ENCODE measurements around the gene FKTN.

Gene FKTN

DNA sequence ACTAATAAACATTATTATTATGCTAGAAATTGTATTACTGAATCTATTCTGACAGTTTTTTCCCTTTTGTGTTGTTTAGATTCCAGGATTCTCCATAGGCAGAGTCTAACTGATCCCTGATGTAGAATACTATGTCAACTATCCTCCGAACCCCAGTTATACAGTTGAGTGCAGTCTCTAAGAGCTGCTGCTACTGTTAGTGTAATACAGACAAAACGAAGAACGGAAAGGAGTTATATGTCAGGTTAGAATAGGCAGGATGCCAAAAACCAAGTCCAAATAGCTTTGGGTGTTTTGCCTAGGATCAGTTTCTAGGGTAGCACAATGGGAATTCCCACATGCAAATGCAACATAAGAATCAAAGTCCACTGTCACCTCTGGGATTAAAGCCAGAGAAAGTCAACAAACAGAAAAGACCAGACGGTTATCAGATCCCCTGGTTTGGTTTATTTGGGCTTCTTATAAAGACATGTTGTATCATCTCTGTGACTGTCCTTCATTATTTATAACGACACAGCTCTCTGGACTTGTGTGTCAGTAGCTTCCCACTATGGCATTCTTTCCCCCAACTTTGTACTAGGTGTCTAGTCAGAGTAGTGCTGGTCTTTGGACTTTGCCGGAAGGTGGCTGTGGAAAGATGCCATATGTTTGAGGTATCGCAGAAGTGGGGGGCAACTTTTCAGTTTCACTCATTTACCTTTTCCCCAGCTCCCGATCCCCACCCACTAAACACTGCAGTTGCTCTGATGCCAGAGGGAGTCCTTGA lies 121.5 kb downstream of the FKTN start:
- DNase-seq: no peak

DNA sequence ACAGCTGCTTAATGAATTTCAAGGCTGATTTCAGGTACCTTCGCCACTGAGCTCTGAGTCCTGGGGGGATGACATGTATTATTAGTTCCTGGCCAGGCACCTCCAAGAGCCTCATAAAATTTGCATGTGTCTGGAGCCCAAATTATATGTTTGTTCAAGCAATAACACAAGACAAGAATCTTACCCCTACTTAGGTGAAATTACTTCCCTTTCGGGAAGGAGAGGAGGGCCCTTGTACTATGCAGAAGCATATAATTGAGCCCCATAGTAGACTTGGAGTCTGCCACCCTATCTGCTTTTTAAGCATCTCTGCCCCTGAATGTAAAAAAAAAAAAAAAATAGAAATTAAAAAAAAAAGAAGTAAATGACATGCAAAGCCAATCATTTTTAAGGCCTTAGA lies 123.4 kb downstream of the FKTN start:
- DNase-seq: no peak

DNA sequence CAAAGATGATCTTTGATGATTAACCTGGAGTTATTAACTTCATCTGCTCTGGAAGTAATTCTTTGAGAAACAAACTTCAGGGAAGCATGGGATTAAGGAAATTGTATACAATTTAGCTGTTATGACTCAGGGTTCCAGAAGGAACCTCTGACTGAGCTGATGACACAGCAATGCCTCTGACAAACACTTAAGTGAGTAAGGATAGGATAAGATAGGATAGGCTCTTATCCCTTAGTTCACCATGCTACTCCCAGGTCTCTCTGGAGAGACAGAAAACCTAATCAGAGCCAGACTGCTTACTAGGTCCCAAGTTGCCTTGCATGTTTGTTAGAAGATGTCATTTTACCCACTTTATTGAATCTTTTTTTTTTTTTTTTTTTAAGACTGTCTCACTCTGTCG lies 123.8 kb downstream of the FKTN start:
- DNase-seq: no peak

DNA sequence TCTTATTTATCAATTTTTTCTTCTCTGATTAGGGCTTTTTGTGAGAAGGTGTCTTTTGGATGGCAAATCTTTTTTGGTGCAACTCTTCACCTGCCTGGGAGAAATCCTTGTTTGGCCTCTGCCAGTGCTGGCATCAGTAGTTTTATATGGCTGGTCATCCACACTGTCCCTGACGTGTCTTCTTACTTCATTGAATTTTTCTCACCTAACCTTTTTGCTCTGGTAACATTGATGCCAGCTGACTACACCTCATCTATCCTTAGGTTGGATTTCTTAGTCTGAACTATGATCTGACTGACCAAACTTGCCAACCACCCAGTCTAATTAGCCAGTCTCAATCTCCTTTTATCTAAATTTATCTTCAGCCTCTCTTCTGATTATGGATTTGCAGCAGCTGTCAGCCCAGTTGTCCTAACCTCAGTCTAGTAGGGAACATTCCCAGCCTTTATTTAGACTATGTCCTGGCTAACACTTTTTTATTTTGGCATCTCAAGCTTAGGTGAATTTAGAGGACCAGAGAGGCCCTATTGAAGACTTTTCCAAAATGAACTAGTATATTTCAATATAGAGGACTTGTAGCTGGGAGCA lies 125.9 kb downstream of the FKTN start:
- no peak for DNase-seq

DNA sequence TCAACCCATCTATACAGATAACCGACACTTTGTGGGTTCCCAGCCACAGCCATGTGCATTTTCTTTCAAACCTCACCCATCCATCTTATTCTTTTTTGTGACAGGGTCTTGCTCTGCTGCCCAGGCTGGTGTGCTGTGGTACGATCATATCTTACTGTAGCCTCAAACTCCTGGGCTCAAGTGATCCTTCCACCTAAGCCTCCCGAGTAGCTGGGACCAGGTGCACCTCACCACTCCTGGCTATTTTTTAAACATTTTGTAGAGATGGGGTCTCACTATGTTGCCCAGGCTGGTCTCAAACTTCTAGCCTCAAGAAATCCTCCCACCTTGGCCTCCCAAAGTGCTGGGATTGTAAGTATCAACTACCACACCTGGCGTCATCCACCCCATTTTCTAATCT lies 129.0 kb downstream of the FKTN start:
- no peak for DNase-seq

All from CD4-positive, alpha-beta T cell treated with Interleukin-4 for 1 hour (primary cell).